Stimulated activated CD4-positive, alpha-beta T cell treated with anti-CD3 and anti-CD28 coated beads, Interleukin-4, amount 100 ng/mL, for 1 hour (primary cell): ENCODE data around the gene ARL8B.
A peak's percentile ranks its signal among the peaks of the same experiment; 100 is the strongest.
"Not testable (repeated sequence)": the region's sequence is repeated elsewhere in the genome, so short reads cannot be mapped to it uniquely, and the experiment has no call there.

Experiments
- DNase-seq: peaks from one replicate; pipeline ENCODE4 v3.0.0-alpha.2; 2020

Gene ARL8B

GRCh38 chr3:5113726-5114125 is 8.4 kb upstream of the ARL8B start:
- DNase-seq: not testable (repeated sequence)

GRCh38 chr3:5115506-5116162 is 6.5 kb upstream of the ARL8B start:
- DNase-seq: no peak

- DNase-seq: no peak
These were observed 5.6 kb upstream of the ARL8B start for GRCh38 chr3:5116538-5116937.

GRCh38 chr3:5120446-5120845 is 1.6 kb upstream of the ARL8B start:
- no peak for DNase-seq

GRCh38 chr3:5122741-5123706 is 932 bp downstream of the ARL8B start:
- peak; percentile 23 for DNase-seq

GRCh38 chr3:5123937-5124336 is 1.8 kb downstream of the ARL8B start:
- DNase-seq: no peak

- DNase-seq: no peak
These were observed 4.5 kb downstream of the ARL8B start for GRCh38 chr3:5126586-5126985.

- DNase-seq: no peak
These were observed 6.8 kb downstream of the ARL8B start for GRCh38 chr3:5128849-5129248.

GRCh38 chr3:5133239-5134018 is 11.3 kb downstream of the ARL8B start:
- no peak for DNase-seq

- no peak for DNase-seq
These were observed 11.9 kb downstream of the ARL8B start for GRCh38 chr3:5134019-5134391.

- no peak for DNase-seq
These were observed 12.4 kb downstream of the ARL8B start for GRCh38 chr3:5134499-5134898.

GRCh38 chr3:5136211-5136918 is 14.3 kb downstream of the ARL8B start:
- no peak for DNase-seq

- DNase-seq: no peak
These were observed 14.9 kb downstream of the ARL8B start for GRCh38 chr3:5136919-5137429.

- DNase-seq: no peak
These were observed 16.3 kb downstream of the ARL8B start for GRCh38 chr3:5138214-5138981.

- no peak for DNase-seq
These were observed 18.1 kb downstream of the ARL8B start for GRCh38 chr3:5140230-5140621.

- DNase-seq: no peak
These were observed 18.7 kb downstream of the ARL8B start for GRCh38 chr3:5140839-5141238.

GRCh38 chr3:5141760-5142159 is 19.7 kb downstream of the ARL8B start:
- DNase-seq: no peak

GRCh38 chr3:5143464-5143863 is 21.4 kb downstream of the ARL8B start:
- DNase-seq: no peak

GRCh38 chr3:5144316-5144994 is 22.4 kb downstream of the ARL8B start:
- DNase-seq: no peak

GRCh38 chr3:5145120-5145519 is 23.0 kb downstream of the ARL8B start:
- DNase-seq: no peak

GRCh38 chr3:5147152-5147551 is 25.1 kb downstream of the ARL8B start:
- DNase-seq: not testable (repeated sequence)
